Measurements from ENCODE around the gene TP53. TPM values are rescaled to one million over a fixed set of nuclear protein-coding genes. Genes with fewer than 3 reads are reported as not detected.

TP53 gene
- total and polyA plus RNA-seq, 10 of the 15 experiments (the other 5 are each of a cell fraction or from before 2014, with no cell fraction given) = 35.6 to 162 (median 75.9) TPM

GRCh38 chr17:7697828-7698588, 10.7 kb upstream of the TP53 start:
- H3K9ac ChIP-seq (ENCODE audit: control insufficient read depth, insufficient read depth, low read length) = no peak overlapping the region
- no peaks in the 10 kb centered on the region for H3K4me1 ChIP-seq (ENCODE audit: control insufficient read depth, insufficient read depth, low read length)
- no peak overlapping the region for H2AFZ ChIP-seq (ENCODE audit: control insufficient read depth, low read depth, low read length)
- no peaks in the 10 kb centered on the region for H3K79me2 ChIP-seq (ENCODE audit: control insufficient read depth, insufficient read depth, low read length)
- in situ Hi-C loops (cut with MboI) = no loop called here
- no peaks in the 10 kb centered on the region for H4K20me1 ChIP-seq (ENCODE audit: control insufficient read depth, insufficient read depth)
- peaks cover 0 to 4% of the 10 kb centered on the region in 2 experiments; a peak in 3 of 4 replicates for H3K36me3 ChIP-seq (ENCODE audit: control insufficient read depth in 2 of 2, insufficient read depth in 2 of 2, low read length in 1 of 2)
- H3K9me3 ChIP-seq (replicated peaks; ENCODE audit: control insufficient read depth, insufficient read depth, low read length) = no peaks in the 10 kb centered on the region
- ChIA-PET POLR2A (no interaction called here), SMC1A (ENCODE audit: uncharacterized antibody, unreplicated experiment) (no interaction called here), CTCF (interaction anchor here (0.8 to 2.4 kb wide), 2 partner anchors 10 to 135 kb away, joined by 4 to 9 read pairs; partner anchors contain the start of genes TP53 and WRAP53), RAD21 (ENCODE audit: unreplicated experiment) (no interaction called here)
- intact Hi-C loops (cut with micrococcal nuclease; ENCODE audit: unreplicated experiment) = no loop called here
- DNase-seq (ENCODE audit: low read depth, low spot score) (no peak), ATAC-seq (no peak), FAIRE-seq (no peak)
- no TSS peak for BruUV-seq (replicated peaks)
- TF ChIP-seq WRNIP1 (IDR thresholded peaks at IDR 0.05; ENCODE audit: borderline replicate concordance, low read depth, low read length) (no peak), CHD1 (IDR thresholded peaks at IDR 0.05; ENCODE audit: low read depth, low read length) (no peak), SREBF1 (IDR thresholded peaks at IDR 0.05; ENCODE audit: low read length) (no peak), MLLT1 (IDR thresholded peaks at IDR 0.05) (no peak), SMARCA5 (IDR thresholded peaks at IDR 0.05) (no peak), NRF1 (conservative IDR thresholded peaks at IDR 0.05; ENCODE audit: low read depth, low read length) (no peak), KLF5 (IDR thresholded peaks at IDR 0.05; ENCODE audit: partially characterized antibody) (no peak), SUZ12 (IDR thresholded peaks at IDR 0.05; ENCODE audit: unreplicated experiment) (no peak), IRF5 (IDR thresholded peaks at IDR 0.05; ENCODE audit: borderline replicate concordance) (no peak), ZNF687 (IDR thresholded peaks at IDR 0.05) (no peak), SP1 (IDR thresholded peaks at IDR 0.05; ENCODE audit: low read depth, low read length) (no peak), PBX3 (IDR thresholded peaks at IDR 0.05; ENCODE audit: insufficient replicate concordance, low read depth, low read length) (no peak)
- no peaks in the 10 kb centered on the region for H3K27me3 ChIP-seq (replicated peaks in 1 of 2; ENCODE audit: control insufficient read depth in 2 of 2, insufficient read depth in 2 of 2, low read length in 1 of 2)
- no peak overlapping the region for H3K4me3 ChIP-seq
- H3K4me2 ChIP-seq (ENCODE audit: control insufficient read depth, insufficient read depth) = no peak overlapping the region
- H3K27ac ChIP-seq (ENCODE audit: control insufficient read depth, insufficient read depth) = no peak overlapping the region
- WGBS (ENCODE audit: insufficient coverage, insufficient replicate concordance, low lambda C conversion rate, missing lambda C conversion rate) = 99% methylated on average over 4 of the region's 4 CpGs

Measured in GM12878 (cell line).